Brain microvascular endothelial cell (primary cell): Measurements from ENCODE around the gene SOCS7.

Source experiments
- DNase-seq: peaks from one replicate; pipeline ENCODE4 v3.0.0-alpha.2; 2020
- H3K27ac ChIP-seq: fragments of 250-450 bp; sonication (Bioruptor Pico); 2 replicates; pipeline ENCODE4 v1.5.1; 2020; ENCODE audit warnings: mild to moderate bottlenecking, moderate library complexity
- H3K27me3 ChIP-seq: fragments of 250-450 bp; sonication (Bioruptor Pico); replicated peaks from 2 replicates; pipeline ENCODE4 v1.5.1; 2020; ENCODE audit warnings: mild to moderate bottlenecking
- H3K36me3 ChIP-seq: fragments of 250-450 bp; sonication (Bioruptor Pico); replicated peaks from 2 replicates; pipeline ENCODE4 v1.5.1; 2020; ENCODE audit warnings: mild to moderate bottlenecking
- H3K4me3 ChIP-seq: 2 replicates; pipeline ENCODE4 v1.5.1; 2011; ENCODE audit warnings: low read depth, mild to moderate bottlenecking, control low read depth, low read length, moderate library complexity
- in situ Hi-C: cut with HindIII; loops from 2 replicates; pipeline ENCODE4 v1.10.0; 2017; ENCODE audit warnings: low sequenced_read_pairs, low pct_ligation_motif_present
- TF ChIP-seq, protein P1 (sequence below): IDR thresholded peaks from 2 replicates; pipeline ENCODE4 v1.5.1; 2011; ENCODE audit warnings: low read depth, mild to moderate bottlenecking, moderate library complexity, low read length, control low read depth, inconsistent platforms; ENCODE audit errors: missing control alignments

SOCS7 gene

GRCh38 chr17:38351412-38352222 is at the start of gene SOCS7:
TSS of gene SOCS7 (plus strand) at chr17:38351844. CDS start at chr17:38352053, 209 bp downstream.
- TF ChIP-seq, protein P1, sequence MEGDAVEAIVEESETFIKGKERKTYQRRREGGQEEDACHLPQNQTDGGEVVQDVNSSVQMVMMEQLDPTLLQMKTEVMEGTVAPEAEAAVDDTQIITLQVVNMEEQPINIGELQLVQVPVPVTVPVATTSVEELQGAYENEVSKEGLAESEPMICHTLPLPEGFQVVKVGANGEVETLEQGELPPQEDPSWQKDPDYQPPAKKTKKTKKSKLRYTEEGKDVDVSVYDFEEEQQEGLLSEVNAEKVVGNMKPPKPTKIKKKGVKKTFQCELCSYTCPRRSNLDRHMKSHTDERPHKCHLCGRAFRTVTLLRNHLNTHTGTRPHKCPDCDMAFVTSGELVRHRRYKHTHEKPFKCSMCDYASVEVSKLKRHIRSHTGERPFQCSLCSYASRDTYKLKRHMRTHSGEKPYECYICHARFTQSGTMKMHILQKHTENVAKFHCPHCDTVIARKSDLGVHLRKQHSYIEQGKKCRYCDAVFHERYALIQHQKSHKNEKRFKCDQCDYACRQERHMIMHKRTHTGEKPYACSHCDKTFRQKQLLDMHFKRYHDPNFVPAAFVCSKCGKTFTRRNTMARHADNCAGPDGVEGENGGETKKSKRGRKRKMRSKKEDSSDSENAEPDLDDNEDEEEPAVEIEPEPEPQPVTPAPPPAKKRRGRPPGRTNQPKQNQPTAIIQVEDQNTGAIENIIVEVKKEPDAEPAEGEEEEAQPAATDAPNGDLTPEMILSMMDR = no peak
- Histone ChIP-seq H3K36me3 (no peaks in the 10 kb centered on the region), H3K4me3 (peak within 1 kb of the TSS; percentile 73), H3K27me3 (no peaks in the 10 kb centered on the region), H3K27ac (peak within 1 kb of the TSS; percentile 88)
- DNase-seq = peak; percentile 78
- in situ Hi-C loops = no loop called here

- no peak overlapping the region for H3K4me3 ChIP-seq
- no peaks in the 10 kb centered on the region for H3K27me3 ChIP-seq
- DNase-seq = no peak
- TF ChIP-seq, protein P1 = no peak
- in situ Hi-C loops = no loop called here
- no peak overlapping the region for H3K27ac ChIP-seq
- peaks cover 8% of the 10 kb centered on the region for H3K36me3 ChIP-seq
Observed at GRCh38 chr17:38315497-38315896, 36.1 kb upstream of the SOCS7 start.

DNA sequence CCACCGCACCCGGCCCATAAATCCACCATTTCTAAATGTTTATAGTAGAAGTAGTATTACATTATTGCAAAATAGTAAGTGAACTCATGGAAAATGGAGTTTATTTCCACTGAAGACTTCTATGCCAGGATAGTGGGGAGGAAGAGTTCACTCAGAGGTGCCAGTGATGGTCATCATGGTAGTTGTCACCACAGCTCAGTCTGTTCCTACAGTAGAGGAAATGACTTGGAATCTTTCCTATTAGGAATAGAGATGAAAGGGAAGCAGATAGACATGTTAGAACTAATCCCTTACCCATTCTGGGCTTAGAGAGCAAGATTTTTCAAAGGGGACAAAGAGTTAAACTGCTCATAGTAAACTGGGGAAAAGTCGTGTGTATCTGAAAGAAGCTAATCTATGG is 34.6 kb upstream of the SOCS7 start:
- in situ Hi-C loops = no loop called here

DNA sequence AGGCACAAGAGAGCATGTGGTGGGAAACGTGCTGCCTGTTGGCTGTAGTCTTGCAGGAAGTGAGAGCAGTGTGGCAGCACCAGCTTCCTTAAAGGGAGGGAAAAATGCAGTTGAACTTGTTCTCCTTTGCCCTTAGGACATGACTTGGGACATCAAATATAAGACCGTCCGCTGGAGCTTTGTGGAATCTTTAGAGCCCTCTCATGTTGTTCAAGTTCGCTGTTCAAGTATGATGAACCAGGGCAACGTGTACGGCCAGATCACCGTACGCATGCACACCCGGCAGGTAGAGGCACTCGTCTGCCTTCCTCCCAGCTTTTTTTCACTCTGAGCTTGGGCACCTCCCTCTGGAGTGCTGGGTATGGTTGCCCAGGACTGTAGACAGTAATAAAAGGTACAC is 31.2 kb upstream of the SOCS7 start:
- Histone ChIP-seq H3K27ac (no peak overlapping the region), H3K36me3 (peaks cover 14% of the 10 kb centered on the region), H3K27me3 (no peaks in the 10 kb centered on the region), H3K4me3 (no peak overlapping the region)
- TF ChIP-seq, protein P1 = no peak
- in situ Hi-C loops = no loop called here
- DNase-seq = no peak

More for the DNA sequence above, 34.6 kb upstream of the SOCS7 start:
- H3K27me3 ChIP-seq = no peaks in the 10 kb centered on the region
- peaks cover 7% of the 10 kb centered on the region for H3K36me3 ChIP-seq
- TF ChIP-seq, protein P1 = no peak
- no peak overlapping the region for H3K4me3 ChIP-seq
- no peak overlapping the region for H3K27ac ChIP-seq
- DNase-seq = no peak

DNA sequence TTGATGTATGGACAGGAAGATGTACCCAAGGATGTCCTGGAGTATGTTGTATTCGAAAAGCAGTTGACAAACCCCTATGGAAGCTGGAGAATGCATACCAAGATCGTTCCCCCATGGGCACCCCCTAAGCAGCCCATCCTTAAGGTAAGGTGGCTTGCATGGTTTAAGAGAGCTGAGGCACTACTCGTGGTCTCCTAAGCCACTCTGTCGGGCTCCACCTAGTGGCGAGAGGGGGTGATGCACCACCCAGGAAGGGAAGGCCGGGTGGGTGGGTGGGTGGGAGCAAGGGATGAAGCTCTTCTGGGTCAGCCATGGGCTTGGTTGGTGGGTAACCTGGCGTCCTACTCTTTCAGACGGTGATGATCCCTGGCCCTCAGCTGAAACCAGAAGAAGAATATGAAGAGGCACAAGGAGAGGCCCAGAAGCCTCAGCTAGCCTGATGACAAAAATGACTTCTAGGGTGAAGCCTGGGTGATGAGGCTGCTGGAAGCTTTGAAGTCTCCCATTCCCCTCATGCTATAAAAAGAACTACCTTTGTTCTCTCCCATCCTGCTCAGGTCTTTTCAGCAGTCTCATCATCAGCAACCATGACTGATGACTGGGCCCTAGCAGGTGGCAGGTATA is 29.4 kb upstream of the SOCS7 start:
- H3K27me3 ChIP-seq = no peaks in the 10 kb centered on the region
- DNase-seq = peak; percentile 33
- no peak overlapping the region for H3K27ac ChIP-seq
- H3K4me3 ChIP-seq = no peak overlapping the region
- in situ Hi-C loops = no loop called here
- H3K36me3 ChIP-seq = peaks cover 14% of the 10 kb centered on the region
- TF ChIP-seq, protein P1 = peak; percentile 74

DNA sequence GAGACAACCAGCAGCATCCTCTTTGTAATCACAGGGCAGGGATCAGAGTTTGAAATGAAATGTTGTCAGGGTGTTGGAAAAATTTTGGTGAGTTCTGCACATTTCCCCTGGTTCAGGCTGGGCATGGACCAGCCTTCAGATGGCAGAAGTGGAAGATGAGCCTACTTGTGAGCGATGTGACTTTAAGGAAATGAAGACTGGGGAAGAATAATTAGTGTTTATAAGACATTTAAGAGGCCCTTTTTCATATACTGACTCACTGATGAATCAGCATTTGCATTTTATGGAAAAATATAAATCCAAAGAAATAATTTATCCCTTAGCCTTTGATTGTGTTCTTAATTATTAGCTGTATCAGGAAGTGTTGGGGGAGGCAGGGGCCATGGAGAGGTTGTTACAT is 28.7 kb upstream of the SOCS7 start:
- no peak overlapping the region for H3K27ac ChIP-seq
- no peak for DNase-seq
- no peaks in the 10 kb centered on the region for H3K27me3 ChIP-seq
- H3K4me3 ChIP-seq = no peak overlapping the region
- in situ Hi-C loops = no loop called here
- H3K36me3 ChIP-seq = peaks cover 14% of the 10 kb centered on the region
- TF ChIP-seq, protein P1 = no peak
